ENCODE data around the gene CST2.

The CST2 gene, protein sequence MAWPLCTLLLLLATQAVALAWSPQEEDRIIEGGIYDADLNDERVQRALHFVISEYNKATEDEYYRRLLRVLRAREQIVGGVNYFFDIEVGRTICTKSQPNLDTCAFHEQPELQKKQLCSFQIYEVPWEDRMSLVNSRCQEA

DNA sequence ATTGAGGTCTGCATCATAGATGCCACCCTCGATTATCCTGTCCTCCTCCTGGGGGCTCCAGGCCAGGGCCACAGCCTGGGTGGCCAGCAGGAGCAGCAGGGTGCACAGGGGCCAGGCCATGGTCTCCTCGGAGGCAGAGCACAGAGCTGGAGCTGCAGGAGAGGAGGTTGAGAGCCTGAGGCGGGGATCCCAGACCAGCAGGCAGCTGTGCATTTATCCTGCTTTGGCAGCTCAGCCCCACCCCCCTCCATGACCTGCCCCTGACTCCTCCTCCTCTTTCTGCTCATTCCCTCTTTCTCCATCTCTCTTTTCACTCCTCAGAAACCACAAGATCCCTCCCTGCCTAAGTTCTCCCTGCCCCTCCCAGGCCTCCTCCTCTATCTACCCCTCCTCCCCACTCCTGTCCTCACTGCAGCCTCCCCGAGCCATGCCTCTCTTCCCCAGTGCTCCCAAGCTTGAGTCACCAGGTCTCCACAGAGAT is at the start of gene CST2:
TSS of gene CST2 (minus strand) at position 189 of the 481 bp plus-strand sequence. CDS start at position 120, 69 bp downstream.
- no peak within 1 kb of the TSS for H3K4me3 ChIP-seq (ENCODE audit: low read depth in 1 of 2, low read length in 1 of 2)
- TF ChIP-seq, protein P1, sequence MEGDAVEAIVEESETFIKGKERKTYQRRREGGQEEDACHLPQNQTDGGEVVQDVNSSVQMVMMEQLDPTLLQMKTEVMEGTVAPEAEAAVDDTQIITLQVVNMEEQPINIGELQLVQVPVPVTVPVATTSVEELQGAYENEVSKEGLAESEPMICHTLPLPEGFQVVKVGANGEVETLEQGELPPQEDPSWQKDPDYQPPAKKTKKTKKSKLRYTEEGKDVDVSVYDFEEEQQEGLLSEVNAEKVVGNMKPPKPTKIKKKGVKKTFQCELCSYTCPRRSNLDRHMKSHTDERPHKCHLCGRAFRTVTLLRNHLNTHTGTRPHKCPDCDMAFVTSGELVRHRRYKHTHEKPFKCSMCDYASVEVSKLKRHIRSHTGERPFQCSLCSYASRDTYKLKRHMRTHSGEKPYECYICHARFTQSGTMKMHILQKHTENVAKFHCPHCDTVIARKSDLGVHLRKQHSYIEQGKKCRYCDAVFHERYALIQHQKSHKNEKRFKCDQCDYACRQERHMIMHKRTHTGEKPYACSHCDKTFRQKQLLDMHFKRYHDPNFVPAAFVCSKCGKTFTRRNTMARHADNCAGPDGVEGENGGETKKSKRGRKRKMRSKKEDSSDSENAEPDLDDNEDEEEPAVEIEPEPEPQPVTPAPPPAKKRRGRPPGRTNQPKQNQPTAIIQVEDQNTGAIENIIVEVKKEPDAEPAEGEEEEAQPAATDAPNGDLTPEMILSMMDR (IDR thresholded peaks at IDR 0.05), result no peak

DNA sequence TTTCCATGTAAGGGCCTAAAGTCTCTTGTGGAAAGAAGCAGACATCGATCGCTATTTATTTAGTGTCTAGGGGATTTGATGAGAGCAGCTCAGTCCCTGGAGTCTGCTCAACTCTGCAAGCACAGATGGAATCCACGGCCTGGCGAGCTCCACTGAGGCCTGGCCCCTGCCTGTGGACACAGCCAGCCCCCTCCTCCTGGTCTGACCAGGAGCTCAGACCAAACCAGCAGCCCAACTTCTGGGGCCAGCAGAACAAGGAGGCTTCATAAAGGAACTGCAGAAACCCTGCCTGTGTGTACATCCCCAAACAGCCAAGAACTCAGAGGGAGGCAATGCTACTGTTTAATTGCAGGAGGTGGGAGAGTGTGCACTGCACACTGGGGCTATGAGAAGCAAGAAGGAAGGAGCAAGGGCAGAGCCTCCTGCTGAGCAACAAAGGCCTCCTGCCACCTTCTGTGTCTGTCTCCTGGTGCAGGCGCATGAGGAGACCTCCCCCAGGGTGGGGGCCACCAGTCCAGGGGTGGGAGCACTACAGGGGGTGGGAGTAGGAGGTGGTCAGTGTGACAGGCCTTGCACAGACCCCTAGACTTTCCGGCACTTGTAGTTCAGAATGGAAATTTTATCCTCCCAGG is 49.2 kb upstream of the CST2 start:
- no peaks in the 10 kb centered on the region for H3K9me3 ChIP-seq
- H3K27me3 ChIP-seq, result peaks cover 1% of the 10 kb centered on the region
- no peak overlapping the region for H3K27ac ChIP-seq
- TF ChIP-seq, protein P1 (IDR thresholded peaks at IDR 0.05), result no peak
- no peak overlapping the region for H3K4me3 ChIP-seq (ENCODE audit: low read depth in 1 of 2, low read length in 1 of 2)
- peaks cover 0 to 12% of the 10 kb centered on the region in 2 experiments for H3K4me1 ChIP-seq (ENCODE audit: control insufficient read depth in 1 of 2, insufficient read depth in 1 of 2, low read depth in 1 of 2, low read length in 1 of 2)
- H3K36me3 ChIP-seq, result no peaks in the 10 kb centered on the region

More for the DNA sequence above, at the start of gene CST2:
- Histone ChIP-seq H3K36me3 (no peaks in the 10 kb centered on the region), H3K27ac (no peak within 1 kb of the TSS), H3K9me3 (no peaks in the 10 kb centered on the region), H3K27me3 (no peaks in the 10 kb centered on the region), H3K4me1 (ENCODE audit: control insufficient read depth in 1 of 2, insufficient read depth in 1 of 2, low read depth in 1 of 2, low read length in 1 of 2) (no peaks in the 10 kb centered on the region)

DNA sequence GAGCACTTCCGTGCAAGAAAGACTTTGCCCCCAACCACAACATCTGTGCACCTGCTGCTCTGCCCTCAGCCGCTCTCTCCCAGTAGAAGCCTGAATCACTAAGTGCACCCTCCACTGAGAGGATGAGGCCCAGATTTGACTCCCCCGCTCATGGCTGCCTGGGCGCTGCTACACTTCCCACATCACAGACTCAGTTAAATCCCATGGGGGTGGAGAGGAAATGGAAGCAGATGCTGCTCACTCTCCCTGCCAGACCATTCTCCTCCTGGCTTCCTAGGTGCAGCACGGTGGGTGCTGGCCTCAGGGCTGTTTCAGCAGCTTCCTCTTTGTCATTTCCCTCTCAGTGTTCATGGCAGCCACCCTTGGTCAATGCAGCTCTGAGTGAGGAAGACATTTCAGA is 48.2 kb upstream of the CST2 start:
- peaks cover 0 to 12% of the 10 kb centered on the region in 2 experiments for H3K4me1 ChIP-seq (ENCODE audit: control insufficient read depth in 1 of 2, insufficient read depth in 1 of 2, low read depth in 1 of 2, low read length in 1 of 2)
- H3K4me3 ChIP-seq (ENCODE audit: low read depth in 1 of 2, low read length in 1 of 2), result no peak overlapping the region
- no peaks in the 10 kb centered on the region for H3K9me3 ChIP-seq
- no peak overlapping the region for H3K27ac ChIP-seq
- no peaks in the 10 kb centered on the region for H3K36me3 ChIP-seq
- peaks cover 9% of the 10 kb centered on the region for H3K27me3 ChIP-seq
- TF ChIP-seq, protein P1 (IDR thresholded peaks at IDR 0.05), result no peak

DNA sequence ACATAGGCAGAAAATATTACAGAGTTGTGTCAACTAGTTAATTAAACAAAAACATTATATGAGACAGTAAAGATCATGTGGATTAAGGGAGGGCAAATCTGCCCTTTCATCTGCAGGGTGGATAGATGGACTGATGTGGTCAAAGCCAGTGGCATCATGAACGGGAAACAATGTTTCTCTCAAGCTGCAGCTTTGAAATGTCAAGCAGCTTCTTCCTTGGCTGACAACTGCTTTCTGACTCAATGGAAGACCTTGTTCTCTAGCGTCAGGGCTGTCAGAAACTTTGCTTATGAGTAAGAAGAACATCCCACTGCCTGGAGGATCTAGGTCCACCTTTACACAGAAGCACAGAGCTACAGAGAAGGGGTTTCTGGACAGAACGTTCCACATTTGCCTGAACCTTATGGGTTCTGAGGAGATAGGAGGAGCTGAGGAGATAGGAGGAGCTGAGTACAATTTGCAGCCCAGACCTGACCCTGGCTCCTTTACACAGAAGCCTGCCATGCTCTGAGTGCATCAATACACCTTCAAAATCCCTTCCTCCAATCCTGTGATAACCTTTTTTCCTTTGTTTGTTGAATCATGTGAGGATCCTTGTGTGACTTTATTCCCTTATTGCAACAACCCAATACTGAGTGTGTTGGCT is 47.0 kb upstream of the CST2 start:
- H3K4me1 ChIP-seq (ENCODE audit: control insufficient read depth in 1 of 2, insufficient read depth in 1 of 2, low read depth in 1 of 2, low read length in 1 of 2), result peaks cover 0 to 12% of the 10 kb centered on the region in 2 experiments
- H3K36me3 ChIP-seq, result no peaks in the 10 kb centered on the region
- H3K4me3 ChIP-seq (ENCODE audit: low read depth in 1 of 2, low read length in 1 of 2), result no peak overlapping the region
- H3K9me3 ChIP-seq, result no peaks in the 10 kb centered on the region
- no peak overlapping the region for H3K27ac ChIP-seq
- TF ChIP-seq, protein P1 (IDR thresholded peaks at IDR 0.05), result no peak
- peaks cover 21% of the 10 kb centered on the region for H3K27me3 ChIP-seq

DNA sequence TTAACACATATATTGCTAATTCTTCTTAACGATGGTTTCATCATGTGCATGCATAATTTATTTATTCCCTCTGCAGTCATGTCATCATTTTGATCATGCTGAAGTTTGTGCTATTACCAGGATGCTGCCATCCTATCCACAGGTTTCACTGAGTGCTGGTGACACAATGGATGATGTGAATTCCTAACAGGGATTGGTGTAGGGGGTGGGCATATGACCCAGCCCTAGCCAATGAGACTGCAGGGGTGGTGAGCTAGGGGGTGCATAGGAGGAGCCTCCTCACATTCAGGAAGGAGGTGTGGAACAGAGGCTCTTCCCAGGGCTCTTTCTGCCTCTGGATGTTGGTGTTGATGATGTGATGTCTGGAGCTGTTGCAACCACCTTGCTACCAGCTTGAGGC is 45.5 kb upstream of the CST2 start:
- no peaks in the 10 kb centered on the region for H3K36me3 ChIP-seq
- H3K4me3 ChIP-seq (ENCODE audit: low read depth in 1 of 2, low read length in 1 of 2), result no peak overlapping the region
- H3K9me3 ChIP-seq, result no peaks in the 10 kb centered on the region
- H3K27ac ChIP-seq, result no peak overlapping the region
- TF ChIP-seq, protein P1 (IDR thresholded peaks at IDR 0.05), result no peak
- H3K27me3 ChIP-seq, result peaks cover 36% of the 10 kb centered on the region
- peaks cover 0 to 12% of the 10 kb centered on the region in 2 experiments for H3K4me1 ChIP-seq (ENCODE audit: control insufficient read depth in 1 of 2, insufficient read depth in 1 of 2, low read depth in 1 of 2, low read length in 1 of 2)

Measured in neutrophil (primary cell).